Stimulated activated naive B cell treated with anti-CD40 and anti-IgM and Interleukin-4, amounts not matched to agents 10 μg/mL and 1 μg/mL and 100 μg/mL, for 72 hours (primary cell): ENCODE data around the gene MMP26.
"Not testable (repeated sequence)": the region's sequence is repeated elsewhere in the genome, so short reads cannot be mapped to it uniquely, and the experiment has no call there.

Experiments
- ATAC-seq, 2 donors: fragments of 150-1000 bp; cut with Tn5 transposase; replicated peaks; 2 replicates each; pipeline ENCODE4 v1.10.0; 2021; ENCODE audit warnings: moderate library complexity in 1 of 2
- DNase-seq: peaks from one replicate; pipeline ENCODE4 v3.0.0; 2021
- H3K27ac Mint-ChIP-seq: one replicate; pipeline ENCODE4 v1.8.0; 2022; ENCODE audit warnings: mild to moderate bottlenecking, mixed read lengths
- H3K27me3 Mint-ChIP-seq, 2 donors: one replicate each; pipeline ENCODE4 v1.8.0; 2022; ENCODE audit warnings: mixed read lengths in 2 of 2
- H3K36me3 Mint-ChIP-seq, 2 donors: one replicate each; pipeline ENCODE4 v1.8.0; 2022; ENCODE audit warnings: mixed read lengths in 2 of 2, mild to moderate bottlenecking in 1 of 2
- H3K4me1 Mint-ChIP-seq, 2 donors: one replicate each; pipeline ENCODE4 v1.8.0; 2022; ENCODE audit warnings: mixed read lengths in 2 of 2, mild to moderate bottlenecking in 1 of 2
- H3K4me3 Mint-ChIP-seq, 2 donors: one replicate each; pipeline ENCODE4 v1.8.0; 2022; ENCODE audit warnings: mild to moderate bottlenecking in 2 of 2, mixed read lengths in 2 of 2, moderate library complexity in 1 of 2
- H3K9me3 Mint-ChIP-seq, 2 donors: one replicate each; pipeline ENCODE4 v1.8.0; 2022; ENCODE audit warnings: mixed read lengths in 2 of 2, mild to moderate bottlenecking in 1 of 2

Gene MMP26

DNA sequence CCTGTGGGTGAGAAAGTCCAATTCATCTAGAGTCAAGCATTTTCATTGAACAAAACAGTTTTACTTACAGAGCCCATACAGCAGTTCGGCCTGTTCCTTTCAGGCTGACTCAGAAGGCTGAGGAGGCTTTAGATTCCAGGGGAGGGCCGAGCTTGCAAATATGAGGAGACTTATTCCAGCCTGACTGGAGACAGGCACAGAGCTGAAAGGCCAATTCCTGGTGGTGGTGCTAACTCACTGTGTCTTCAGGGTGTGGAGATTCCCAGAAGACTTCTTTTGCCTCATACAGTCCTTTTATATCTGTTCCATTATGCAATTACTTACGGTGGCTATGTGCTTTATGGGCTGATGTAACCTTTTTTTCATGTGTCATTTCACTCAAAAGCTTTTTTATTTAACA, 7.0 kb upstream of the MMP26 start, which contains the start of gene OR51E2:
Gene OR51E2, minus strand, starts transcription at position 269 of the 400 bp plus-strand sequence. CDS start 15,142 bp downstream, outside the sequence.
- Mint-ChIP-seq H3K27me3 (peaks cover 0 to 5% of the 10 kb centered on the region in 2 donors), H3K27ac (no peak within 1 kb of the TSS), H3K9me3 (no peaks in the 10 kb centered on the region), H3K4me3 (no peak within 1 kb of the TSS), H3K36me3 (no peaks in the 10 kb centered on the region), H3K4me1 (no peaks in the 10 kb centered on the region)
- DNase-seq (no peak), ATAC-seq (no peak)

DNA sequence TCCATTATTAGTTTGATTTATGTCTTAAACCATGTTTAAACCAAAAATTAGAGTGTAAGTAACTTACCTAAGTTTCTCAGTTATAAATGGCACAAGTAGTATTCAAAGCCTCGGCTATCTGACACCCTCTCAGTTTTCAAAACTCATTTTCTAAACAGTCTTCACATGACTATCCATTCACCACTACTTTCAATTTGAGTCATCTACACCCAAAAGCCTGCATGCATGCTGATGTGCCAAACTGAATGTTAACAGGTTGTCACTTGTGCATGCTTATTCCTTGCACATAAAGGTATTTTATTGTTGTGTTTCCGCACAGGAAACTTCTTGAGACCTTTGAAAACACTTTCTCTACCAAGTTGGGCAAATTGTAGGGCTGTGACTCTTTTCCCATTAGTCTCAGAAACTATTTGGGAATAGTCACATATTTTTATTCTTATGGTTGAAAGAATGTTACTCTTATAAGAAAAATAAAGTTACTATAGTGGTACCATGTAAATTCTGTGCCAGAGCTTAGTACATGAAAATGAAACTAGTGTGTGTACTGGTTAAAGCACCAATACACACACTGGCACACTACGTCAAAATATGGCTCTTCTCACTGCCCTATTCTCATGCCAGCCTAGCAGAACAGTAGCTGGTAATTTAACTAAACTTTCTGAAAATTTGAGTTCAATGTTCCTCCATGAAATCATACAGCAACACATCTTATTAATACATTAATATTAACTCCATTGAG, 4.7 kb upstream of the MMP26 start:
- H3K27ac Mint-ChIP-seq, result no peak overlapping the region
- no peaks in the 10 kb centered on the region for H3K9me3 Mint-ChIP-seq
- H3K27me3 Mint-ChIP-seq, result peaks cover 0 to 4% of the 10 kb centered on the region in 2 donors
- H3K4me1 Mint-ChIP-seq, result no peaks in the 10 kb centered on the region
- no peaks in the 10 kb centered on the region for H3K36me3 Mint-ChIP-seq
- no peak overlapping the region for H3K4me3 Mint-ChIP-seq
- DNase-seq (no peak), ATAC-seq (no peak)

DNA sequence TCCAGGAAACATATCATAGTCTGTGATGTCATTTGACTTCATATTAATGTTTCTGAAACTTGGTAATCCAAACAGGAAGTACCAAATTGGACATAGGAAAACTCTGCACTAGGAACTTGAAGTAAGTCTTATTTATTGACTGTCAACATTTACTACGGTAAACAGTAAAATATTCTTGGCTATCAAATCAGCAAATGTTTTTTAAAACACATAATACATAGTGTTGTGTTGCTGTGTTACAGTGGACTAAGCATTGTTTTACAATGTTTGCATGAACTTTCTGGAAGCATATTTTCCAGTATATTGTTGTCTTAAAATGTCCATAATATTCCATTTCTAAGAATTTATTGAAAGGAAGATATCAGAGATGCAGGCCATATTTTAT, 4.2 kb upstream of the MMP26 start:
- Mint-ChIP-seq H3K9me3 (no peaks in the 10 kb centered on the region), H3K27me3 (peaks cover 0 to 4% of the 10 kb centered on the region in 2 donors), H3K4me3 (no peak overlapping the region), H3K4me1 (no peaks in the 10 kb centered on the region), H3K27ac (no peak overlapping the region), H3K36me3 (no peaks in the 10 kb centered on the region)
- DNase-seq (no peak), ATAC-seq (no peak)

DNA sequence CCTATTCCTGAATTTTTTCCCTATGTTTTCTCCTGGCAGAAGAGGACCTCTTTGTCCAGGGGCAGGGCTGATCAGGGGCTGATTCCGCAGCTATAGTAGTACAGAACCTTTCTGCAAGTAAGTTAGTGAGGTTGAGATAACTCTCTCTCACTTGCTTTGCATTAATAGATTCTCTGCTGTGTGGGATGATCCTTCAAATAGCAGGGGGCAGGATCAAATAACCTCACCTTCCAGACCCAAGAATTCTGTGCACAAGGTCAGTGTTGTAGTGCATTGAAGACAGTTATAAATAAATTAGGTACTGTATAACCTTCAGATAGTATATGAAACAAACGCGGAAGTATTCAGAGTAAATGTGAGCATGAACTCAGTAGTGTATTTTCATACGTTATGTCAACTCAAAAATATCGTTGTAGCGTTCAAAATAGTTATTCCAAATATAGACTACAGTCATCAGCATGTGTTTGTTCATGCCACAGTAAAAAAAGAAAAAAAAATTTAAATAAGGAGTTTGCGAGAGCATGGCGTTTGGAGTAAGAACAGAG, 278 bp downstream of the MMP26 start:
- Mint-ChIP-seq H3K36me3 (no peaks in the 10 kb centered on the region), H3K4me3 (no peak overlapping the region), H3K9me3 (no peaks in the 10 kb centered on the region), H3K4me1 (no peaks in the 10 kb centered on the region), H3K27ac (no peak overlapping the region), H3K27me3 (peaks cover 0 to 9% of the 10 kb centered on the region in 2 donors)
- DNase-seq (no peak), ATAC-seq (no peak)

DNA sequence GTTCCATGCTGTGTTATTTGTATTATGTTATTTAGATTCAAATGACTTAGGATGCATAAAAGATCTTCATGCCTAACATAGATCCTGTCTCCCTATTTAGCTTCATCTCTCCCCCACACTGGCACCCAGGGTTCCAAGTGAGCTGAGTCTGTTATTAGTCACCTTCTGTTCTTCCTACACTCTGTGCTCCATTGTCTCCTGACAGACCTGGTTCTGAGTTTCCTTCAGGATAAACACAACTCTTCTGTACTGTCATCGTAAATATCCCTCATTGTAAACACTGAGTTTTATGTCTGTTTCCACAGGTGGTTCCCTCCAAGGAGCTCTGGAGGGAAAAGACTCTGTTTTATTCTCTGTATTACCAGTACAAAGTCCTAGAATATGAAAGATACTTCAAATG, 8.7 kb downstream of the MMP26 start:
- DNase-seq, result no peak
- no peaks in the 10 kb centered on the region for H3K9me3 Mint-ChIP-seq
- no peak for ATAC-seq
- no peak overlapping the region for H3K27ac Mint-ChIP-seq
- no peaks in the 10 kb centered on the region for H3K36me3 Mint-ChIP-seq
- no peaks in the 10 kb centered on the region for H3K4me1 Mint-ChIP-seq
- H3K27me3 Mint-ChIP-seq, result peaks cover 0 to 12% of the 10 kb centered on the region in 2 donors
- H3K4me3 Mint-ChIP-seq, result no peak overlapping the region

DNA sequence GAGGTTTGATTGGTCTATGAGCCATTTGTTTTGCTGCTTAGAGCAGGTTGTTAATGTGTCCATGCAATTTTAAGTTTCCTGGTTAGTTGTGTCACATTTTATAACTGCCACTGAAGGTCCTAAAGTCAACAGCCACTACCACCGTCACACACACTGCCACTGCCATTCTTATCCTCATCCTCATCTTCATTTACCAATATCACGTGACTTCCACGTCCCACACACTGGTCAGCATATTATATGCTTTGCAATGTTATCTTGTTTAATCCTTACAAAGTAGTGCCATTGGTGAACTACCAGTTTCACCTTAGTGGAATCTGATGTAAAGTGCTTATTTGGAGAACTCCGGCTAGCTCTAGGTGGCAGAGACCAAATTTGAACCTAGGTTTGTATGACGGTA, 9.7 kb downstream of the MMP26 start:
- Mint-ChIP-seq H3K27me3 (peaks cover 5 to 17% of the 10 kb centered on the region in 2 donors), H3K36me3 (no peaks in the 10 kb centered on the region), H3K27ac (no peak overlapping the region), H3K9me3 (no peaks in the 10 kb centered on the region), H3K4me3 (no peak overlapping the region), H3K4me1 (no peaks in the 10 kb centered on the region)
- ATAC-seq (no peak), DNase-seq (no peak)

DNA sequence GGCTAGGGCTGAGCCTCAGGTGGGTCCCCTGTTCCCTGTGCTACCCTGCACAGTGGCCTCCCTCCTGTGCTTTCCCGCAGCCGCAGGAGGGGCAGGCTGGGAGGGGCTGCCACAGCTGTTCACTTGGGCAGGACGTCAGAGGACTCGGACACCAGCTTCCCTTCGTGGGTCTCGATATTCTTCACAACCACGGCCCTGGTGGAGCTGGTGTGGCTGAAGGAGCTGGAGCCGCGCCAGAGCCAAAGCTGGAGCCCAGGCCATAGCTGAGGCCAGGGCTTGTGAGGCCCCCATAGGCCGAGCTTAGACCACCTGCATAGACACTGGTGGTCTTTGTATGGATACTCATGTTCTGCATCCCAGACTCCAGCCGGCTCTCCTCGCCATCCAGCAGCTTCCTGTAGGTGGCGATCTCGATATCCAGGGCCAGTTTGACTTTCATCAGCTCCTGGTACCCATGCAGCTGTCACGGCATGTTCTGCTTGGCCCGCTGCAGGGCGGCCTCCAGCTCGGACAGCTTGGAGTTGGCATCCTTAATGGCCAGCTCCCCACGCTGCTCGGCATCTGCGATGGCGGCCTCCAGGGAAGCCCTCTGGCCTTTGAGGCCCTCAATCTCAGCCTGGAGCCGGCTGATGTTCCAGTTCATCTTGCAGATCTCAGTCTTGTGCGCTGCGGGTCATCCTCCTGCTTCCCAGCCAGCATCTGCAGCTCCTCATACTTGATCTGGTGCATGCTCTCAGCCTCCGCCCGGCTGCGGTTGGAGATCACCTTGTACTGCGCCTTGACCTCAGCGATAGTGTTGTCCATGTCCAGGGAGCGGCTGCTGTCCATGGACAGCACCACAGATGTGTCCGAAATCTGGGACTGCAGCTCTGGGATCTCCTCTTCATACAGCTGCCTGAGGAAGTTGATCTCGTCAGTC, 18.3 kb downstream of the MMP26 start:
- not testable (repeated sequence) for H3K36me3 Mint-ChIP-seq, H3K4me3 Mint-ChIP-seq, H3K27ac Mint-ChIP-seq, ATAC-seq, H3K4me1 Mint-ChIP-seq, H3K9me3 Mint-ChIP-seq, DNase-seq
- peaks cover 11% of the 10 kb centered on the region in 2 donors for H3K27me3 Mint-ChIP-seq

DNA sequence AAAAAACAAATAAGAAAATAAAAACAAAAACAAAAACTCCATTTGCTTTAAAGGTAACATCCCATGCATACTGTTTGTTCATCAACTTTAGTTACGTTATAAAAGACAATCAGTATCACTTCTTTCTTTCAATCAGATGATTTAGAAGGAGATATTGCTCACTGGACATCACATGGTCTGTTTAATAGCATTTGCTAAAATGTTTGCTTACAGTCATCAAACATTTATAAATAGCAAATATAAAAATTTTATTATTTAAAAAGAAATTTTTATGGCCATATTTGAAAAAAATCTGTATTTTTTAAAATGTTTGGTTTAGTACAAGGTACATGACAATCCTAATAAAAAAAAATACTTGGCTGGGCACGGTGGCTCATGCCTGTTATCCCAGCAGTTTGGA, 22.6 kb downstream of the MMP26 start:
- no peaks in the 10 kb centered on the region for H3K4me1 Mint-ChIP-seq
- H3K4me3 Mint-ChIP-seq, result no peak overlapping the region
- no peak for ATAC-seq
- H3K9me3 Mint-ChIP-seq, result no peaks in the 10 kb centered on the region
- H3K27ac Mint-ChIP-seq, result no peak overlapping the region
- H3K36me3 Mint-ChIP-seq, result no peaks in the 10 kb centered on the region
- no peak for DNase-seq
- H3K27me3 Mint-ChIP-seq, result peaks cover 0 to 6% of the 10 kb centered on the region in 2 donors

DNA sequence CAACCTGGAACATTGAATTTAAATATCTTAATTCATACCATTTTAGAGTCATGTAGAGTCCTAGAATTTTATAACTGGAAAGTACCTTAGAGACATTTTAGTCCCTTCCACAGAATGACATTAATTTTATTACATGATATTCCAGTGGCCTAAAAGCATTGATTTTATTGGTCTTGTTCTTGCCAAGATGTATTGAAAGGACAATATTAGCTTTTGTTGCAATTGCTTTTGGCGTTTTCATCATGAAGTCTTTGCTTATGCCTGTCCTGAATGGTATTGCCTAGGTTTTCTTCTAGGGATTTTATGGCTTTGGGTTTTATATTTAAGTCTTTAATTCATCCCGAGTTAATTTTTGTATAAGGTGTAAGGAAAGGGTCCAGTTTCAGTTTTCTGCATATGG, 36.2 kb downstream of the MMP26 start:
- DNase-seq (no peak), ATAC-seq (no peak)
- Mint-ChIP-seq H3K36me3 (no peaks in the 10 kb centered on the region), H3K4me3 (no peak overlapping the region), H3K4me1 (no peaks in the 10 kb centered on the region), H3K9me3 (no peaks in the 10 kb centered on the region), H3K27ac (no peak overlapping the region), H3K27me3 (peaks cover 9 to 22% of the 10 kb centered on the region in 2 donors)

DNA sequence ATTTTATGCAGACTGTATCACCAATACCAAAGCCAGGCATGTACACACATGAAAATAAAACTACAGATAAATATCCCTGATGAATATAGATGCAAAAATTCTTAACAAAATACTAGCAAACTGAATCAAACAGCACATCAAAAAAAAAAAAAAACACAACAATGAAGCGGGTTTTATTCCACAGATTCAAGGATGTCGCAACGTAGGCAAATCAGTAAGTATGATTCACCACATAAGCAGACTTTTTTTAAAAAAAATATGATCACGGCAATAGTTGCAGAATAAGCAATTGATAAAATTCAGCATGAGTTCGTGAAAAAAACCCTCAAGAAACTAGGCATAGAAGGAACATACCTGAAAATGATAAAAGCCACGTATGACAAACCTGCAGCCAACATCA, 43.9 kb downstream of the MMP26 start:
- Mint-ChIP-seq H3K27me3 (peaks cover 17 to 18% of the 10 kb centered on the region in 2 donors), H3K4me1 (no peaks in the 10 kb centered on the region), H3K36me3 (no peaks in the 10 kb centered on the region), H3K27ac (no peak overlapping the region), H3K9me3 (peaks cover 2 to 6% of the 10 kb centered on the region in 2 donors), H3K4me3 (no peak overlapping the region)
- ATAC-seq (no peak), DNase-seq (no peak)

DNA sequence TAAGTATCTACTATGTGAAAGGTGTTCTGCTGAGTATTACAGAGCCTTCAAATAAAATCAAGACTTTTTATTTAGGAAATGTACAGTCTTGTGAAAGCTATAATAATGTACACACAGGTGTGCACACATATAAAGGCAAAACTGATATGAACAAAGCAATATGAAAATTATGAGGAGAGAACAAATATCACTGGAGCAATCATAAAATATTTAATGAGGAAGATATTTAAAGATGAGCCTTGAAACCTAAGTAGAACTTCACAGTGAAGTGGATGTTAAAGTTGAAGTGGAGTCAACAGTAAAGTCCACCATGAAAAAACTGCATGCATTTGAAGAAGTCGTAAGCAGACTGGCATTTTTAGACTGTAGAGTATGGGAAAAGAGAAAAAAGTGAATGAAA, 46.6 kb downstream of the MMP26 start:
- no peak overlapping the region for H3K4me3 Mint-ChIP-seq
- peaks cover 17 to 18% of the 10 kb centered on the region in 2 donors for H3K27me3 Mint-ChIP-seq
- H3K9me3 Mint-ChIP-seq, result peaks cover 2 to 6% of the 10 kb centered on the region in 2 donors
- no peak for DNase-seq
- H3K4me1 Mint-ChIP-seq, result no peaks in the 10 kb centered on the region
- no peaks in the 10 kb centered on the region for H3K36me3 Mint-ChIP-seq
- no peak for ATAC-seq
- H3K27ac Mint-ChIP-seq, result no peak overlapping the region
